Right ventricle myocardium inferior (tissue), 1 donor: ENCODE results near the gene BACH2. TPM values are rescaled to one million over a fixed set of nuclear protein-coding genes. Genes with fewer than 3 reads are reported as not detected.
"Not testable (repeated sequence)": the region's sequence is repeated elsewhere in the genome, so short reads cannot be mapped to it uniquely, and the experiment has no call there.

ENCODE experiments used
- ATAC-seq: fragments of 200-7000 bp; cut with Tn5 transposase; one replicate; pipeline ENCODE4 v1.9.1; 2020; ENCODE audit warnings: mild to moderate bottlenecking, moderate library complexity
- DNase-seq: peaks from one replicate; pipeline ENCODE4 v3.0.0; 2021; ENCODE audit errors: missing footprints
- intact Hi-C: fragments of 100-400 bp; cut with DNase I; formaldehyde crosslinking; loops from one replicate; pipeline ENCODE4 v1.11.0; 2022
- total RNA-seq: library from RNA; stranded (reverse); fragmentation: NEBNext Ultra II Directional; extraction: Animal tissue kit (Norgen Biotek cat#: 25700); gene quantifications from one replicate; pipeline ENCODE4 v1.2.1, GENCODE V29; 2021
- donor health status: DM: no; HTN: yes; CAD: no; lungs with severe emphysema.

The BACH2 gene
- total RNA-seq, 1 donor from 2014 or later: 2.2 TPM

- intact Hi-C loops: no loop called here
- ATAC-seq (no peak), DNase-seq (no peak)
Observed at GRCh38 chr6:90151576-90152422, 144.8 kb downstream of the BACH2 start.

- intact Hi-C loops: no loop called here
- no peak for ATAC-seq
- DNase-seq: no peak
Observed at GRCh38 chr6:90149280-90149679, 147.4 kb downstream of the BACH2 start.

- DNase-seq (no peak), ATAC-seq (no peak)
- intact Hi-C loops: no loop called here
Observed at GRCh38 chr6:90148867-90149266, 147.8 kb downstream of the BACH2 start.

GRCh38 chr6:90146921-90147649 is 149.6 kb downstream of the BACH2 start:
- ATAC-seq: no peak
- no peak for DNase-seq
- intact Hi-C loops: no loop called here

- intact Hi-C loops: no loop called here
- DNase-seq (no peak), ATAC-seq (no peak)
Observed at GRCh38 chr6:90146024-90146423, 150.6 kb downstream of the BACH2 start.

- intact Hi-C loops: no loop called here
- no peak for DNase-seq
- ATAC-seq: no peak
Observed at GRCh38 chr6:90144928-90145555, 151.6 kb downstream of the BACH2 start.

- DNase-seq: no peak
Observed at GRCh38 chr6:90144396-90144795, 152.2 kb downstream of the BACH2 start.

GRCh38 chr6:90140683-90141082 is 156.0 kb downstream of the BACH2 start:
- intact Hi-C loops: no loop called here
- DNase-seq: no peak
- ATAC-seq: no peak

More at GRCh38 chr6:90144396-90144795, 152.2 kb downstream of the BACH2 start:
- no peak for ATAC-seq
- intact Hi-C loops: no loop called here

GRCh38 chr6:90139272-90139817 is 157.3 kb downstream of the BACH2 start:
- intact Hi-C loops: no loop called here
- no peak for DNase-seq
- ATAC-seq: no peak

GRCh38 chr6:90136837-90137568 is 159.6 kb downstream of the BACH2 start:
- DNase-seq: no peak
- intact Hi-C loops: no loop called here
- no peak for ATAC-seq

- no peak for ATAC-seq
- intact Hi-C loops: no loop called here
Observed at GRCh38 chr6:90136176-90136575, 160.5 kb downstream of the BACH2 start.

GRCh38 chr6:90135667-90136066 is 161.0 kb downstream of the BACH2 start:
- ATAC-seq: no peak

More at GRCh38 chr6:90136176-90136575, 160.5 kb downstream of the BACH2 start:
- DNase-seq: no peak

GRCh38 chr6:90133664-90134063 is 163.0 kb downstream of the BACH2 start:
- intact Hi-C loops: not testable (repeated sequence)

More at GRCh38 chr6:90135667-90136066, 161.0 kb downstream of the BACH2 start:
- no peak for DNase-seq
- intact Hi-C loops: no loop called here

GRCh38 chr6:90131614-90132423 is 164.8 kb downstream of the BACH2 start:
- DNase-seq: no peak
- intact Hi-C loops: no loop called here

More at GRCh38 chr6:90133664-90134063, 163.0 kb downstream of the BACH2 start:
- DNase-seq, ATAC-seq: not testable (repeated sequence)

GRCh38 chr6:90131125-90131524 is 165.5 kb downstream of the BACH2 start:
- ATAC-seq: no peak

More at GRCh38 chr6:90131614-90132423, 164.8 kb downstream of the BACH2 start:
- ATAC-seq: no peak

GRCh38 chr6:90128687-90129086 is 168.0 kb downstream of the BACH2 start:
- intact Hi-C loops, DNase-seq, ATAC-seq: not testable (repeated sequence)

More at GRCh38 chr6:90131125-90131524, 165.5 kb downstream of the BACH2 start:
- no peak for DNase-seq
- intact Hi-C loops: no loop called here

GRCh38 chr6:90127595-90127994 is 169.0 kb downstream of the BACH2 start:
- ATAC-seq (no peak), DNase-seq (no peak)
- intact Hi-C loops: no loop called here

GRCh38 chr6:90126839-90127238 is 169.8 kb downstream of the BACH2 start:
- no peak for ATAC-seq
- no peak for DNase-seq
- intact Hi-C loops: no loop called here
